Stimulated activated memory B cell treated with anti-CD40 and anti-IgM and Interleukin-4, amounts not matched to agents 10 μg/mL and 1 μg/mL and 100 μg/mL, for 72 hours (primary cell): ENCODE data around the gene PCDHGB1.
"Not testable (repeated sequence)": the region's sequence is repeated elsewhere in the genome, so short reads cannot be mapped to it uniquely, and the experiment has no call there.

Experiments
- ATAC-seq: fragments of 150-1000 bp; cut with Tn5 transposase; 2 replicates; pipeline ENCODE4 v1.10.0; 2021
- H3K27ac Mint-ChIP-seq: one replicate; pipeline ENCODE4 v1.8.0; 2022; ENCODE audit warnings: mild to moderate bottlenecking, mixed read lengths
- H3K27me3 Mint-ChIP-seq: one replicate; pipeline ENCODE4 v1.8.0; 2022; ENCODE audit warnings: mixed read lengths
- H3K36me3 Mint-ChIP-seq: one replicate; pipeline ENCODE4 v1.8.0; 2022; ENCODE audit warnings: mixed read lengths
- H3K4me1 Mint-ChIP-seq: one replicate; pipeline ENCODE4 v1.8.0; 2022; ENCODE audit warnings: mixed read lengths
- H3K4me3 Mint-ChIP-seq: one replicate; pipeline ENCODE4 v1.8.0; 2022; ENCODE audit warnings: mild to moderate bottlenecking, moderate library complexity, mixed read lengths
- H3K9me3 Mint-ChIP-seq: one replicate; pipeline ENCODE4 v1.8.0; 2022; ENCODE audit warnings: mixed read lengths

The PCDHGB1 gene

GRCh38 chr5:141362719-141363118, 12.8 kb downstream of the PCDHGB1 start:
- ATAC-seq: no peak
- H3K27ac Mint-ChIP-seq: no peak overlapping the region
- peak overlapping the region; percentile 15 for H3K4me3 Mint-ChIP-seq
- H3K27me3 Mint-ChIP-seq: peaks cover 73% of the 10 kb centered on the region
- peaks cover 8% of the 10 kb centered on the region for H3K36me3 Mint-ChIP-seq
- peaks cover 9% of the 10 kb centered on the region for H3K4me1 Mint-ChIP-seq
- peaks cover 17% of the 10 kb centered on the region for H3K9me3 Mint-ChIP-seq

GRCh38 chr5:141363952-141364660, 14.2 kb downstream of the PCDHGB1 start, which contains the start of gene PCDHGA5:
Gene PCDHGA5, plus strand, starts transcription at chr5:141364162. Its CDS starts 169 bp downstream, at chr5:141364331.
- peaks cover 8% of the 10 kb centered on the region for H3K36me3 Mint-ChIP-seq
- peaks cover 15% of the 10 kb centered on the region for H3K9me3 Mint-ChIP-seq
- peaks cover 62% of the 10 kb centered on the region for H3K27me3 Mint-ChIP-seq
- H3K4me1 Mint-ChIP-seq: peaks cover 9% of the 10 kb centered on the region
- H3K4me3 Mint-ChIP-seq: no peak within 1 kb of the TSS
- H3K27ac Mint-ChIP-seq: no peak within 1 kb of the TSS
- no peak for ATAC-seq

- H3K4me3 Mint-ChIP-seq: no peak overlapping the region
- H3K4me1 Mint-ChIP-seq: peaks cover 15% of the 10 kb centered on the region
- no peak for ATAC-seq
- no peak overlapping the region for H3K27ac Mint-ChIP-seq
- peaks cover 14% of the 10 kb centered on the region for H3K36me3 Mint-ChIP-seq
- H3K9me3 Mint-ChIP-seq: peaks cover 14% of the 10 kb centered on the region
- peaks cover 61% of the 10 kb centered on the region for H3K27me3 Mint-ChIP-seq
Observed at GRCh38 chr5:141366016-141366896, 16.4 kb downstream of the PCDHGB1 start.

- Mint-ChIP-seq H3K4me3 (peak within 1 kb of the TSS; percentile 90), H3K27ac (peak within 1 kb of the TSS; percentile 83), H3K36me3 (peaks cover 11% of the 10 kb centered on the region), H3K9me3 (peaks cover 3% of the 10 kb centered on the region), H3K4me1 (peaks cover 6% of the 10 kb centered on the region), H3K27me3 (peaks cover 34% of the 10 kb centered on the region)
- ATAC-seq: peak; percentile 77
Observed at GRCh38 chr5:141369994-141370848, 20.3 kb downstream of the PCDHGB1 start, which contains the start of gene PCDHGB3. Gene PCDHGB3, plus strand, starts transcription at chr5:141370242. Its CDS starts 153 bp downstream, at chr5:141370395.

GRCh38 chr5:141371572-141372475, 21.9 kb downstream of the PCDHGB1 start:
- Mint-ChIP-seq H3K9me3 (peaks cover 3% of the 10 kb centered on the region), H3K27me3 (peaks cover 19% of the 10 kb centered on the region), H3K27ac (no peak overlapping the region), H3K4me1 (peaks cover 6% of the 10 kb centered on the region), H3K36me3 (peaks cover 16% of the 10 kb centered on the region), H3K4me3 (no peak overlapping the region)
- ATAC-seq: no peak

GRCh38 chr5:141373673-141374317, 23.9 kb downstream of the PCDHGB1 start, which contains the start of gene PCDHGA6:
Gene PCDHGA6, plus strand, starts transcription at chr5:141373891. Its CDS starts 193 bp downstream, at chr5:141374084.
- peaks cover 19% of the 10 kb centered on the region for H3K27me3 Mint-ChIP-seq
- no peak within 1 kb of the TSS for H3K27ac Mint-ChIP-seq
- no peak for ATAC-seq
- H3K4me1 Mint-ChIP-seq: peaks cover 6% of the 10 kb centered on the region
- H3K36me3 Mint-ChIP-seq: peaks cover 16% of the 10 kb centered on the region
- peaks cover 3% of the 10 kb centered on the region for H3K9me3 Mint-ChIP-seq
- H3K4me3 Mint-ChIP-seq: no peak within 1 kb of the TSS

- peaks cover 3% of the 10 kb centered on the region for H3K9me3 Mint-ChIP-seq
- ATAC-seq: no peak
- peaks cover 16% of the 10 kb centered on the region for H3K36me3 Mint-ChIP-seq
- no peak overlapping the region for H3K27ac Mint-ChIP-seq
- no peak overlapping the region for H3K4me3 Mint-ChIP-seq
- peaks cover 19% of the 10 kb centered on the region for H3K27me3 Mint-ChIP-seq
- H3K4me1 Mint-ChIP-seq: peaks cover 6% of the 10 kb centered on the region
Observed at GRCh38 chr5:141374627-141375026, 24.7 kb downstream of the PCDHGB1 start.

- H3K36me3 Mint-ChIP-seq: peaks cover 11% of the 10 kb centered on the region
- not testable (repeated sequence) for H3K9me3 Mint-ChIP-seq, ATAC-seq, H3K4me3 Mint-ChIP-seq, H3K4me1 Mint-ChIP-seq, H3K27me3 Mint-ChIP-seq, H3K27ac Mint-ChIP-seq
Observed at GRCh38 chr5:141375444-141376155, 25.7 kb downstream of the PCDHGB1 start.

GRCh38 chr5:141382469-141383294, 32.8 kb downstream of the PCDHGB1 start, which contains the start of gene PCDHGA7:
Gene PCDHGA7, plus strand, starts transcription at chr5:141382742. Its CDS starts 158 bp downstream, at chr5:141382900.
- Mint-ChIP-seq H3K27me3 (peaks cover 44% of the 10 kb centered on the region), H3K27ac (peak within 1 kb of the TSS; percentile 70), H3K4me3 (peak within 1 kb of the TSS; percentile 76), H3K9me3 (no peaks in the 10 kb centered on the region), H3K36me3 (peaks cover 5% of the 10 kb centered on the region), H3K4me1 (peaks cover 4% of the 10 kb centered on the region)
- ATAC-seq: no peak

- H3K27me3 Mint-ChIP-seq: peaks cover 47% of the 10 kb centered on the region
- ATAC-seq: no peak
- peaks cover under 1% of the 10 kb centered on the region for H3K9me3 Mint-ChIP-seq
- peaks cover 4% of the 10 kb centered on the region for H3K4me1 Mint-ChIP-seq
- no peak overlapping the region for H3K4me3 Mint-ChIP-seq
- peaks cover 5% of the 10 kb centered on the region for H3K36me3 Mint-ChIP-seq
- peak overlapping the region; percentile 70 for H3K27ac Mint-ChIP-seq
Observed at GRCh38 chr5:141383345-141383744, 33.4 kb downstream of the PCDHGB1 start.

GRCh38 chr5:141384471-141385267, 34.8 kb downstream of the PCDHGB1 start:
- Mint-ChIP-seq H3K27ac (no peak overlapping the region), H3K4me3 (no peak overlapping the region), H3K9me3 (peaks cover 6% of the 10 kb centered on the region), H3K4me1 (peaks cover 4% of the 10 kb centered on the region), H3K36me3 (peaks cover 5% of the 10 kb centered on the region), H3K27me3 (peaks cover 60% of the 10 kb centered on the region)
- no peak for ATAC-seq
